COR-L47 (cell line): ENCODE results near the gene RHBDD3.

ENCODE experiments used
- DNase-seq: peaks from one replicate; lab custom pipeline; 2025; lab: John Stamatoyannopoulos, UW

The RHBDD3 gene

GRCh38 chr22:29218758-29219408, 48.9 kb downstream of the RHBDD3 start:
- no peak for DNase-seq

- no peak for DNase-seq
Observed at GRCh38 chr22:29217827-29218757, 49.7 kb downstream of the RHBDD3 start.

- DNase-seq: no peak
Observed at GRCh38 chr22:29216873-29217666, 50.7 kb downstream of the RHBDD3 start.

DNA sequence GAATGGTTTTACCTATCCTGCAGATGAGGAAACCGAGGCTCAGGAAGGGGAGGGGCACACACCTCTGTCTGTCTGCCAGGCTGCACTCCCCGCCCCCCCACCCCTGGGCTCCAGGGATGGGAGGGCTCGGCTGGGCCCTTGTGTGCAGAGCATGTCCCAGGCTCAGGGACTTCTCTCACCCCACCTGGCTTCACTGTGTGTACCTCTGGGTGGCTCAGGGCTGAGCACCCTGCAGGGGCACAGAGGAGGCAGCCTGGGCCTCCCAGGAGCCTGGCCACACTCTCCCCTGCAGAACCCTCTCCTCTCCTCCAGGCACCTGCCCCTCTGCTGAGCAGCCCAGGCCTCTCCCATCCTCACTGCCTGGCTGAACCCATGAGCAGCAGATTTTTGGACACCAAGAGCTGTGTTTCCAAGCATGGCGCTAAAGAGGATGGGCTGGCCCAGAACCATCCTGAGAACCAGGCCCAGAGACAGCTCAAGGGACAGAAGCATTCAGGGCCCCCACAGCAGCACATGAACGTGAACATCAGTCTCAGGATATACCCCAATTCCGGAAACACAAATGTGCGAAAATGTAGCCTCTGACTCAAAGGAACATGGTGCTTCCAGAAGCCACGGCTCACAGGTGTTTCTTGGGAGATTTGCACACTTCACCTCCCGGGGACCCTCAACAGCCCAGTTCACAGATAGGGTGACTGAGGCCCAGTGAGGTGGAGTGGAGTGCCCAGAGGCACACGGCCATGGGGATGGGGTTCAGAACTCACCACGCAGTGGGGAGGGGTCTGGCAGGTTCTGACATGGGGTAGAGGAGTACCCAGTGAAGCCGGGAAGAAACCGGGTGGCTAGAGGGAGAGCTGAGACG, 51.5 kb downstream of the RHBDD3 start:
- DNase-seq: no peak

DNA sequence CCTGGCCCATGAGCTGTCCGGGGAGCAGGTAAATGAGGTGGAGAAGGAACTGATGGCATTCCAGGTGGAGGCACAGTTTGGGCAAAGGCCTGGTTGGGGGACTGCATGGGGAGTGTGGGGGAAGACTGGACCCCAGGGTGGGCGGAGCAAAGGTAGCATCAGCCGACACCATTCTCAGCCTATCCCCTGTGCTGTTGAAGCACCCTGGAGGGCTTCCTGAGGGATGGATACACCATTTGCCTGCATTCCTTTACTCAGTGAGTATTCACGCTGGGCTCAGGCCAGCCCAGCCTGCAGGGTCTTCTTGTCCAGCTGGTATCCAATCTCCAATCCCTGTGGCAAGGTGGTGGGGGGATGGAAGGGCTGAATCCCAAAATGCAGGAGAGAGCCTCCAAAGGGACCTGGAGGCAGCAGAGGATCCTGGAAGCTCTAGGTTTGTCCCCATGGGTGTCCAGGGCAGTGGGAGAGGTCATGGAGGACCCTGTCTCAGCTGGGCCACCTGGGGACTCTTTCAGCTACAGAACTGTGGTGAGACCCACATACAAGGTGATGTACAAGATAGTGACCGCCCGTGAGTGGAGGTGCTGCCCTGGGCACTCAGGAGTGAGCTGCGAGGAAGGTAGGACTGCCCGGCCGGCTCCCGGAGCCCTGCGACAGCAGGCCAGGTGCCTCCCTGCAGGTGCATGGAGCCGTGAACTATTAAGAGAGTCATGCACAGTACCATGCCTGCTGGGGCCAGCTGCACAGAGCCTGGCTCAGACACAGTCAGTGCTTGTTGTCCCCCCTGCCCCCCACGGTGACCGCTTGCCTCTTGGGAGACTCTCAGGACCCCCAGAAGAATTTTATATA, 52.5 kb downstream of the RHBDD3 start:
- no peak for DNase-seq

- no peak for DNase-seq
Observed at GRCh38 chr22:29214232-29214631, 53.5 kb downstream of the RHBDD3 start.

DNA sequence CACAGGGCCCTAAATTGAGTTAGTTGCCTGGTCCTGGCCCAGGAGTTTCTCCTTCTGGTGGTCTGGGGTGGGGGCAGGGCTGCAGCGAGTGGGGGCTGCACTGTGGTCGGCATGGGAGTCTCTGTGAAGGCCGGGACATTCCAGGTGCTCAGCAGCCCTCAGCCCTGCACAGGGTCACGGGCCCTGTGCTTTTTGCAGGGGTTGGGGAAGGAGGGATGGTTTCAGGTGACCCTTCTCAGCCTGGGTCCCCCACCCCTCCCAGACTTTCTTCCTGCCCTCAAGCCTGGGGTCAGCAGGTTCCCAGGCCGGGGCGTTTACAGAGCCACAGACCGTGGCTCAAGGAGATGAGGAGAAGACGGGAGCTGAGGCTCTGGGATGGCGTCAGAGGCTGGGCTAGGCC, 54.3 kb downstream of the RHBDD3 start:
- no peak for DNase-seq

- no peak for DNase-seq
Observed at GRCh38 chr22:29212743-29213142, 55.0 kb downstream of the RHBDD3 start.

DNA sequence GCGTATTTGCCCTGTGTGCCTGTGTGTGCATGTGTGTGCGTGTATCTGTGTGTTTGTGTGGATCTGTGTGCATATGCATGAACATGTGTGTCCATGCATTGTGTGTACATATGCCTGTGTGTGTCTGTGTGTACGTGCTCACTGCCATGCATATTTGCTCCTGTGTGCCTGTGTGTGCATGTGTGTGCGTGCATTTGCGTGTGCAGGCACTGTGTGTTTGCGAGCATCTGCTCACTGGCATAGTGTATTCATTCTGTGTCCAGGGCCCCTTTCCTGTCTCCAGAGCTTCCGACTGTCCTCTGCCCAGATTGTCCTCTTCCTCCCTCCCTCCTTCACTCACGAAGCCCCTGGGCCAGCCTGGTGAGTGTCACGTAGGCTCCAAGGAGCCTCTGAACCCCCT, 56.3 kb downstream of the RHBDD3 start:
- no peak for DNase-seq

- DNase-seq: no peak
Observed at GRCh38 chr22:29211066-29211465, 56.7 kb downstream of the RHBDD3 start.
